T-helper 2 cell (primary cell): ENCODE data around the gene DPEP1.
"Not testable (repeated sequence)": the region's sequence is repeated elsewhere in the genome, so short reads cannot be mapped to it uniquely, and the experiment has no call there.

Experiments
- DNase-seq, 5 experiments: peaks; one replicate each; pipeline versions ENCODE4 v3.0.0 to v3.0.0-alpha.2; 2012 to 2022

The DPEP1 gene

DNA sequence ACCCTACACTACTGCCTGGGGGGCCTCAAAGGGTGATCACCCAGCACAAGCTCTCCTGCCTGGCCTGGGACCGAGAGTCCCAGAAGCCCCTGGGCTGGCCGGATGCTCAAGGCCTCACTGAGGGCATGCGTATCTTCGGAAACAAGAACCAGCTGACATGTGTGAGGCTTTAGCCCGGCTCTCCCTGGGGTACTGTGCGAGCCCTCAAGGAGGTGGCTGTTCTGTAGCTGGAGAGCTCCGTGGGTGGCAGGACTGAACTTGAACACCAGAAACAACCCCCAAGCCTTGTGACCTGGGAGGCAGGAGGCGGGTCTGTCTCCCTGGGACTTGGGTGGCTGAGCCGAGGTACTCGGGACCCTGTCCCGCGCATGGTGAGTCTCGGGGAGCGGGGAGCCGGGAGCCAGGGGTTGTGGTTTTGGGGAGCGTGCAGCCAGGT lies 7.0 kb downstream of the DPEP1 start:
- no peak for DNase-seq

DNA sequence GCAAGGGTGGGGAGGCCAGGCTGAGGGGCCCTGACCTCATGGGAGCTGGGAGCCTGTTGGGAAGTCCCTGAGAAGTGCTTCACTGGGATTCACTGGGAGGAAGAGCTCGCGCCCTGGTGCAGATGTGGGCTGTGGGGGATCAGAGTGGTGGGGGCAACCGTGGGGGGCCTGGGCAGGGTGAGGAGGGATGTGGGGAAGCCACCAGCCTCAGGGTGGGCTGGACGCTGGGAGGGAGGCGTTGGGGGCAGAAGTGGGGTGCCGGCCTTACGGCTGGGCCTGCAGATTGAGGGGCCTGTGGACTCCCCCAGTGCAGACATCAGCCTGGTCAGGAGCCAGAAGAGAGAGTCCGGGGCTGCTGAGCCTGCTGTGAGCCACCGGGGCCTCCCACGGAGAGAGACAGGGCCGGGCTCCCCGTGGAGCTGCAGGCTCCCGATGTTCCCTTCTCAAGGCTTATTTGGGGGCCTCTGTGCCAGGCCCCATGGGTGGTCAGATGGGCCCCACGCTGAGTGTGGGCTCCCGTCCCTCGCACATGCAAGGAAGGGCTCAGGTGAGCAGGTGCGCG lies 7.8 kb downstream of the DPEP1 start:
- no peak for DNase-seq

DNA sequence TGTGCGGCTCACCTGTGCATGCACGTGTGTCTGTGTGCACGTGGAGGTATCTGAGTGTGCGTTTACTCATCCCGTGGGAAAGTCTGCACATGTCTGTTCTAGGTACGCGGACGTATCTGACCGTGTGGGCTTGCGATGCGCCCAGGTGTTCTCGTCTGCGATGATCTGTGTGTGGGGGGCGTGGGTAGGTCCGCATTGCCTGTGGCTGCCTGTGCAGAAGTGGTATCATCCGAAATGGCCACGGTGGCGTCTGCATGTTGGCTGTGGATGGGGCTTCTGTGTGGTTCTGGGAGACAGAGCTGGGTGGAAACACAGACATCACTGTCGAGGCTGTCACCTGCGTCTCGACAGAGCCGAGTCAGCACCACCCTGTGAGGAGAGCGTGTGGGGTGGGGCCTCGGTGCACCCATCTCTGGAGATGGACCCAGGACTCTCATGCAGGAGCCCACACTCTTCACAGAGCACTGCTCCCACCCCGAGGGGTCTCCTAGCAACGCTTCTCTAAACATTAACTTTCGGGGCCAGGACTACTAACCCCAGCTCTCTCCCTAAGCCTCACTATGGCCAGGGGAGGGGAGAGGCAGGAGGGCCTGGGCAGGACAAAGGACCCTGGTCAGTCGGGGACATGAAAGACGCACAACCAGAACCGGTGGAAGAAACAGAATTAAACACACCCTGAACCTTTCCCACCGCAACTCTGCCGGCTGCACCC lies 8.4 kb downstream of the DPEP1 start:
- DNase-seq = no peak

DNA sequence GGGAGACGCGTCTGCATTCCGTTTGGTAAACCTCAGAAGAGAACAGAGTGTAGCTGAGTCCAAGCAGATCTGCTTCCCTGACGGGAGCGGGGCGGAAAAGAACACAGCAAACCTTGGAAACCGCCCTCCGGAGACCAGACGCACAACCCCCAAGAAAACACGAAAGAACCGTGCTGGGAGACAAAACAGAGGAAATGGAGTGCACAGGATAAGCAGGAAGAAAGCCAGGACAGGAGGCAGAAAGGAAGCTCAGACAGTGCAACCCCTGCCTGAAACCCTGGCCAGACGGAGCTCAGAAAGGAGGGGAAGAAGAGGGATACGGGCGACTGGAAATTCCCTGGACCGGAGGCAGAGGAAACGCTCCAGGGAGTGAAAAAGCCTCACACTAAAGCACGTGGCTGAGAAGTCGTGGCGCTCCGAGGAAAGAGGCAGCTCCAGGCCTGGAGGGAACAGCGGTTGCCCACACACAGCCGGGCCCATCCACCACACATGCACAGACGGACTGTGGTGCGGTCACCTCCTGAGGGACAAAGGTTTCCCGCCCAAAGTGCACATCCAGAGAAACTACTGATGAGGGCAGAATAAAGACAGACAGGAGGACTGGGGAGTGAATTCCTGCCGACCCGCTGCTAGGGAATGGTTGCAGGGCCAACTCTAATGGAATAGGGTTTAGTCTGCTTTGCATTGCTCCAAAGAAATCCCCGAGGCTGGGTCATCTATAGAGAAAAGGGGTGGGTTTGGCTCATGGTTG lies 10.2 kb downstream of the DPEP1 start:
- DNase-seq = no peak

DNA sequence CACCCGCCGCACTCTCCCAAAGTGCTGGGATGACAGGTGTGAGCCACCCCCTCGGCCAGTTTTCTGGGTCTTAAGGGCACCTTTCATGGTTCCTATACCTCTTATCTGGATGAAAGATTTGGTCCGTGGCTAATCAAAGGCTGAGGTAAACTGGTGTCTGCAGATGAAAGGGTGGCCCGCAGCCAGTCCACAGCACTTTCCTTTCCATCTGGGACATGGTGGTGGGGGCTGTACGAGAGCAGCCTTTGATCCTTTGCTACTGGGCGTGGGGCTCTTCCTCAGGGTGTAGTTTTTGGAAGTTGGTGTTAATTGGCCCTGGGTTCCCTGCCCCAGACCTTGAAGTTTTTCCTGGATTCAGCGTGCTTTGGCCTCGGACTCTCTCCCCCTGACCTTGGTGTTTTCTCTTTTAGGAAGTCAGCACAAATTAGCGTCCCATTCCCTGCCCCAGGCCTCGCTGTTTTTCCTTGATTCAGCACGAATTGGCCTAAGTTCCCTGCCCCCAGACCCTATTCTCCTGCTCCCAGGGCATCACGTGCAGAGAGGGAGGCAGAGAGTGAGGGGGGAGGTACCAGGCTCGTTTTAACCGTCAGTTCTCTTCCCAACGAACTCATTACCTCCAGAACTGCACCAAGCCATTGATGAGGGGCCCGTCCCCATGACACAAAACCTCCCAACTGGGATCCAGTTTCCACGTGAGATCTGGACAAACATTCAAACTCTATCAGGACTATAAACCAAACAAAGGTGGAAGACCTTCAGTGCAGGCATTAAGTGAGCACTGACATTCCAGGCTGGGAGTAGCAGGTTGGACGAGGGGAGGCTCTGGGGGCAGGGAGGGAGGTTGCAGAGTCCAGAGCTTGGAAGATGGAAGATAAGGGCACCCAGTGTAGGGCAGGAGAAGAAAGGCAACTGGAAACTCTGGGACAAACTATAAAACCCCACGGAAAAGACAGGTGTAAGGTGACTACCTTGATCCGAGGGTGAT lies 11.6 kb downstream of the DPEP1 start:
- DNase-seq = no peak

DNA sequence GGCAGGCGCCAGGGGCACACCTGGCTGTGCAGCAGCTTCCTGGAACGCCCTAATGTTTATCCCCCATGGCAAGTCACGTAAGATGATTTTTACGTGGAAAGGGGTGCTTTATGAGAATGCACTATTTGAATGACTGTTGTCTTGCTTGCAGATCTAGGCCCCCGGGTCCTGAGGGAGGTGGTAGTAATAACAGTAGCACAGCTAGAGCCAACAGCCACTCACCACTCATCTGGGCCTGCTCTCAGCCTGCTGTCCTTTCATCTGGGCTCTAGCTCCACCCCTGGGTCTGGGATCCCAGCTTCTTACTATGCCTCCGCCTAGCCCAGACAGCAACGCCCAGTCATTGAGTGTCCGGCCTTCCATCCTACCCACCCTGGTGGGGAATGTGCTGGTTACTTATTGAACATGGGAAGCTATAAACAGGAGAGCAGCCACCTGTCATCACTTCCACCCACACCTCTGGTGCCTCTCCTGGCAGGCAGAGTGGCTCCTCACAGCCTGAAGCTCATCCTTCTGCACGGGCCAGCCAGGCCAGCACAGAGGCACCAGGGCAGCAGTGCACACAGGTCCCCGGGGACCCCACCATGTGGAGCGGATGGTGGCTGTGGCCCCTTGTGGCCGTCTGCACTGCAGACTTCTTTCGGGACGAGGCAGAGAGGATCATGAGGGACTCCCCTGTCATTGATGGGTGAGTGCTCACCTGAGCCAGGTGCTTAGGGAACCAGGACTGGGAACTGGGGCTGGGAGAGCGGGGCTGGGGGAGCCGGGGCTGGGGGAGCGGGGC lies 16.6 kb downstream of the DPEP1 start:
- no peak for DNase-seq

DNA sequence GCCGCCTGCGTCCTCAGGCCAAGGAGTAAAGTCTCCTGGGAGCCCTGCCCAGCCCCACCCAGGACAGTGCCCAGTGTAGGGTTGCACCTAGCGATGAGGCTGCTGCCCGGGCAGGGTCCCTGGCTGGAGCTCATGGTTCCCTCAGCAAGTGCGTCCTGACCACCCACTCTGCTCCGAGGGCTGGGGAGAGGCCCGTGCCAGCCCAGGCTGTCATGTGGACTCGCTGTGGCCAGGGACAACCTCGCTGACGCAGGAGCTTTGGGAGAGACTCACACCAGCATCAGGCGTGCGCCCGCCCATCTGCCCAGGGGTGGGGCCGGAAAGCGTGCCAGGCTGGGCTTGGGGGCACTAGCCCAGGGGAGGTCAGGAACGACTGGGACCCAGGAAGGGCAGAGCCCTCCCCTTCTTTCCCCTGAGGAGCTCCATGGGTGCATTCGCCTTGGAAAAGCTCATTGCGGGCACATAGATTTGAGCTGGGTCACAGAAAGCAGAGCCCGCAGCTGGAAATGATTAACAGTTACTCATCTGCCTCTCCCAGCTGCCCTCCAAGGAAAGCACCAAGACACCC lies 19.7 kb downstream of the DPEP1 start:
- DNase-seq = no peak

DNA sequence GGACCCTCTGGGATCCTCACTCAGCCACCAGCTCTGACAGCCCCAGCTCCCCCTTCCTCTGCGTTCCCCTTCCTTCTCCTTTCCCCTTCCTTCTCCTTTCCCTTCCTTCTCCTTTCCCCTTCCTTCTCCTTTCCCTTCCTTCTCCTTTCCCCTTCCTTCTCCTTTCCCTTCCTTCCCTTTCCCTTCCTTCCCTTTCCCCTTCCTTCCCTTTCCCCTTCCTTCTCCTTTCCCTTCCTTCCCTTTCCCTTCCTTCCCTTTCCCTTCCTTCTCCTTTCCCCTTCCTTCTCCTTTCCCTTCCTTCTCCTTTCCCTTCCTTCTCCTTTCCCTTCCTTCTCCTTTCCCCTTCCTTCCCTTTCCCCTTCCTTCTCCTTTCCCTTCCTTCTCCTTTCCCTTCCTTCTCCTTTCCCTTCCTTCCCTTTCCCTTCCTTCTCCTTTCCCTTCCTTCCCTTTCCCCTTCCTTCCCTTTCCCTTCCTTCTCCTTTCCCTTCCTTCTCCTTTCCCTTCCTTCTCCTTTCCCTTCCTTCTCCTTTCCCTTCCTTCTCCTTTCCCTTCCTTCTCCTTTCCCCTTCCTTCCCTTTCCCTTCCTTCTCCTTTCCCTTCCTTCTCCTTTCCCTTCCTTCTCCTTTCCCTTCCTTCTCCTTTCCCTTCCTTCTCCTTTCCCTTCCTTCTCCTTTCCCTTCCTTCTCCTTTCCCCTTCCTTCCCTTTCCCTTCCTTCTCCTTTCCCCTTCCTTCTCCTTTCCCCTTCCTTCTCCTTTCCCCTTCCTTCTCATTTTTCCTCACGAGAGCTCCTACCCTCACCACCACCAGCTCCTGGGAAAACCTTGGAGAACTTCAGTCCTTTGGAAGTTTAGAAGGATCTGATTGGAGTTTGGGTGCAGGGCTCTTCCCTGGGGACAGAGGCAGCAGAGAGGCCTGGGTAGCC lies 21.3 kb downstream of the DPEP1 start:
- not testable (repeated sequence) for DNase-seq

DNA sequence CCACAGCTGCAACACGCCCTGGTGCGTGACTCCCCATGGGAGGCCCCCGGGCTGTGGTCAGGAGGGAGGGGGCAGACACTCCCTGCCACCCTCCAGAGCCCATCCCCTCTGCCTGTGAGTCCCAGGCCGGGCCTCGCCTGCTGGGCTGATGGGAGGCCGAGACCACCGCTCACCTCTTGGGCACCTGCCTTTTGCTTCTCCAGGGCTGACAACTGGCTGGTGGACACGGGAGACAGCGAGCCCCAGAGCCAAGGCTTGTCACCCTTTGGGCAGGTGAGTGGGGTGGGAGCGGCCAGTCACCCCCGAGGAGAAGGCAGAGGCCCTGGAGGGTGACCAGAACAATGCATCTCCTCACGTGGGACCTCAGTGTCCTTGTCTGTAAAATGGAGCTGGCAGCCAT lies 23.2 kb downstream of the DPEP1 start:
- no peak for DNase-seq

DNA sequence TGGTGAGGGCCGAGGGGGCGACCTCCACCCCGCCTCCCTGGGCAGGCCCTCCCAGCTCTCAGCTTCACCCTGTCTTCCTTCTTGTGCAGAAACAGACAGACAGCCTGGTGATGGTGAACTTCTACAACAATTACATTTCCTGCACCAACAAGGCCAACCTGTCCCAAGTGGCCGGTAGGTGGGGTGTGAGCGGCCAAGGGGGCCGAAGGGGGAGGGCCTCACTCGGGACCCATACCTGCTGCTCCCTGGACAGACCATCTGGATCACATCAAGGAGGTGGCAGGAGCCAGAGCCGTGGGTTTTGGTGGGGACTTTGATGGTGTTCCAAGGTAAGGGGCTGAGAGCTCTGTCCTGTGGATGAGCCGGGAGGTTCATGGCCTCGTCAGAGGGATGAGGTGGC lies 23.9 kb downstream of the DPEP1 start:
- DNase-seq = no peak

DNA sequence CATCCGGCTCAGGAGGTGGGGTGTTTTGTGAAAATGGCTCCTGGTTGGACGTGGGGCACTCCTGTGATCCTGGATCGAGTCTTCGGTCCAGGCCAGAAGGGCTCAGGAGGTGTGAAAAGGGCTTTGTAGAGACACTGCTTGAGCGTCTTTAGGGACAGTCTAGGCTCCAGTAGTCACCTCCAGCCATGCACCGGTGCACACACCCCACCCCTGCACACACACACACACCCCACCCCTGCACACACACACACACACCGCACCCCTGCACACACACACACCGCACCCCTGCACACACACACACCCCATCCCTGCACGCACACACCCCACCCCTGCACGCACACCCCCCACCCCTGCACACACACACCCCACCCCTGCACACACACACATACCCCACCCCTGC lies 25.0 kb downstream of the DPEP1 start:
- no peak for DNase-seq

DNA sequence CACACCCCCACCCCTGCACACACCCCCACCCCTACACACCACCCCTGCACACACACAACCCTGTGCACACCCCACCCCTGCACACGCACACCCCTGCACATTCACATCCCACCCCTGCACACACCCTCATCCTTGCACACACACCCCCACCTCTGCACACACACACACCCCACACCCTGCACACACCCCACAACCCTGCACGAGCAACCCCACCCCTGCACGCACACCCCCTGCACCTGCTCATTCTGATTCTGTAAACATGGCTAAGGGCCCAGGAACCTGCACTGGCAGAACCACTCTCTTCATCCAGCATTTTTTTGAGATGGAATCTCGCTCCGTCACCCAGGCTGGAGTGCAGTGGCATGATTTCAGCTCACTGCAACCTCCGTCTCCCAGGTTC lies 25.9 kb downstream of the DPEP1 start:
- DNase-seq = no peak

DNA sequence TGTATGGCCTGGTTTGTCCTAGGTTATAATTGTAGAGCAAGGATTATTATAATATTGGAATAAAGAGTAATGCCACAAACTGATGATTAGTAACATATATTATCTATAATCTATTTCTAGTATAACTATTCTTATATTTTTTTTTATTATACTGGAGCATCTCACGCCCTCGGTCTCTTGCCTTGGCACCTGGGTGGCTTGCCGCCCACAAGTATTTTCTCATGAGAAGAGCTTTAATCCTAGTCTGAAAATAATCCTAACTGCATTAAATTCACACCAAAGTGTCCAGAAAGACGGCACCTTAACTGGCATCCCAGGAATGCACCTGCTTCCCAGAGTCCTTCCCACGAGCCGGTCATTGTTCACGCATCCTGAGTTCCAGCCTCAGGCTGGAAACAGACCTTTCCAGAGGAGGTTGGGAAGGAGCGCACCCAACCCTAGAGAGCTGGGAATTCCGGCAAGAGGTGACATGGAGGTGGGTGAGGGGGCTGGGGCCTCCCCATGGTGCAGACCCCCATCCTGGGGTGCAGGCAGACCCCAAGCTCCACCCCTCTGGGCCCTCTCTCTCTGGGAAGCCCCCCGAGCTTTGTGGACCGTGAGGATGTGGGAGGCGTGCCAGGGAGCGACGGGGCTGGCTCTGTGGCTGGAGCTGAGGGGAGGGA lies 28.1 kb downstream of the DPEP1 start:
- DNase-seq = no peak

DNA sequence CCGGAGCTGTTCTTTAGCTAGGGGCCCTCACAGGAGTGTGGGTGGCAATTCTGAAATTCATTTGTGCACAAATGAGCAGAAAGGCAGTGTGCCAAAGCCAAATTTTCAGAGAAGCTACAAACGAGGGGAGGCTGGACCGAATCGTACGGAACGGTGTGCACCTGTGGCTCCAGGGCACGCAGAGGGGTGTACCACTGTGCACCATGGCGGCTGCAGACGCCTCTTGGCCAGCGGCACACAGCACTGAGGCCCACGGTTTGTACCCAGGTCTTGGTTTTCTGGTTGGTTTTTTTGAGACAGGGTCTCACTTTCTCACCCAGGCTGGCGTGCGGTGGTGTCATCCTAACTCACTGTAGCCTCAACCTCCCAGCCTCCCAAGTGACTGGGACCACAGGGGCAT lies 29.1 kb downstream of the DPEP1 start:
- no peak for DNase-seq

DNA sequence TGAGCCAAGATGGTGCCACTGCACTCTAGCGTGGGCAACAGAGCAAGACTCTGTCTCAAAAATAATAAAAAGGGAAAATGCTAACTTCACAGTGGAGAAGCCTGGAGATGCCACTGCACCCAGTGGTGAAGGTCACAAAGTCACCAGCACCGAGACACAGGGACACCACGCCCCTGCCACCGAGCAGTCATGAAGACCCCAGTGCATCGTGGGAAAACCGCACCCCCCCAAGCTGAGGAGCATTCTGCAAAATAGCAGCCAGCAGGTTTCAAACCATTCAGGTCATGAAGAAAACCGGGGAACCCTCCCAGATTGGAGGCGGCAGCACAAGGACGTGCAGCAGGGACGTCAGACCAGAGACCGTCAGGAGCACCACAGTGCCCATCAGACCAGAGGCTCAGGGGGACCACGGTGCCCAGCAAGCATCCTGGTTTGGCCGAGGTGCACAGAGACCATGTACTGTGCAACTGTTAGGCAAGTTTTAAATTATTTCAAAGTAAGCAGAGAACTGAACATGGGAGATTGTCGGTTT lies 30.4 kb downstream of the DPEP1 start:
- DNase-seq = no peak

DNA sequence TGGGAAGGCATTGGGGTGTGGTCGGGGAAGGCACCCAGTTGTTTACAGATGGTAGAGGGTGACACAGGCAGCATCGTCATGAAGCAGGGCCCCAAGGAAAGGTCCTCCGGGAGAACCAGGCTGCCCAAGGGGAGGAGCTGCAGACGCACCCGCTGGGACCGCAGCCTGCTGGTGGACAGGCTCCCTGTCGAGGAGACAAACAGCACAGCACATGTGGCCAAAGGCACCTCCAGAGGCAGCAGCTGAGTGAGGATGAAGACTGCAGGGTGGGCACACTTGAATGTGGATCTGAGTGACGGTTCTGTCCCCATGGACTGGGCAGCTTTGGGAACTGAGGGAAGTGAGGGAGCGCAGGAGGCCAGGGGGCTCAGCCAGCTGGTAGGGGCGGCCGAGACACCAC lies 31.7 kb downstream of the DPEP1 start:
- no peak for DNase-seq

DNA sequence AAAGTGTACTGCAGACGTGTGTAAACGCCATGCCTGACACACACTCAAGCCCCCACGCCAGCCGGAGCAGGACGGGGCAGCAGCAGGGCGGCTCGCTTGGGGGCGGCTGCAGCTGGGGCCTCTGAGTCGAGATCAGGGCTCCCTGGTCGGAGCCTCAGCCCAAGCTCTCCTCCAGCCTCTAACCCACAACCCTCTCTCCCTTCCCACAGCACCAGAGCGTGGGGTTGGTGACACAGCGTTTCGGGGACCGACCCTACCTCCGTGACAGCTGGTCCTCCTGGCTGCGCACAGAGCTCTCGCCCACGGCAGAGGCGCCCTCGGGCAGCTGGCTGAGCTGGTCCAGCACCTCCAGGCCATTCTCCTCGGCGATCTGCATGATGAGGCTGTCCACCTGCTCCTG lies 32.8 kb downstream of the DPEP1 start:
- DNase-seq = no peak

DNA sequence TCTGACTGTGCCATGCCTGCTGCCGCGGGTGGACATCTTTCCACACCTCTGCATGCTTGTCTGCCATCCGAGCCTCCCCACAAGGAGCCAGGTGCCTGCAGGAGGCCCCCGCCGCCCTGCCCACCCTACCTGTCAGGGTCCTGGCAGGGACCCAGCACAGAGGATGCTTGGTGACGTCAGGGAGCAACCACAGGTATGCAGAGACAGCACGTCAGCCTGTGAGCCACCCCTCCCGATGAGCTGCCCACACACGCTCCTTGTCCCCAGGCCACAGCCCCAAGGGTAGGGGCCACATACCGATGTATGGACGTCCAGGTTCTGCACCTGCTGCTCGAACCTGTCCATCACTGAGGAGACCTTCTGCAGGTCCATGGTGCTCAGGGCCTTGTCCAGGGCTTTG lies 33.5 kb downstream of the DPEP1 start:
- DNase-seq = no peak

DNA sequence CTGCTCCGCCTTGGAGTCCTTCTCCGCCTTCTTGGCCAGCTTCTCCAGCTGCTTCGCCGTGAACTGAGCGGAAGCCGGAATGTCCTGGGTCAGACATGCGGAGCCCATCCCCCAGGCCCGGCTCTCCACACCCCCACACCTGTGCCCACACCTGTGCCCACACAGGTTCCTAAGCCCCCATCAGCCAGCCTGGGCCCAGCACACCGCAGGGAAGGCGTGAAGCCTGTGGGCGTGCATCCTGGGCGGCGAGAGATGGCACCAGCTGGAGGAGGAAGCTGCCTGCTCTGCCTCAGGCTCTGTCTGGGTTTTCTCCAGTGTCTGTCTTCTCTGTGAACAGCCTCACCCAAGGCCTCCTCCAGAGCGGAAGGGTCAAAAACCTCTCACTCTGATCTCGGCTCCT lies 38.1 kb downstream of the DPEP1 start:
- no peak for DNase-seq
